ENCODE measurements around the gene ENTPD6. TPM values are rescaled to one million over a fixed set of nuclear protein-coding genes. Genes with fewer than 3 reads are reported as not detected.

ENTPD6 gene
- 10 to 100 TPM; 39.4 to 42.8 TPM for total RNA-seq

DNA sequence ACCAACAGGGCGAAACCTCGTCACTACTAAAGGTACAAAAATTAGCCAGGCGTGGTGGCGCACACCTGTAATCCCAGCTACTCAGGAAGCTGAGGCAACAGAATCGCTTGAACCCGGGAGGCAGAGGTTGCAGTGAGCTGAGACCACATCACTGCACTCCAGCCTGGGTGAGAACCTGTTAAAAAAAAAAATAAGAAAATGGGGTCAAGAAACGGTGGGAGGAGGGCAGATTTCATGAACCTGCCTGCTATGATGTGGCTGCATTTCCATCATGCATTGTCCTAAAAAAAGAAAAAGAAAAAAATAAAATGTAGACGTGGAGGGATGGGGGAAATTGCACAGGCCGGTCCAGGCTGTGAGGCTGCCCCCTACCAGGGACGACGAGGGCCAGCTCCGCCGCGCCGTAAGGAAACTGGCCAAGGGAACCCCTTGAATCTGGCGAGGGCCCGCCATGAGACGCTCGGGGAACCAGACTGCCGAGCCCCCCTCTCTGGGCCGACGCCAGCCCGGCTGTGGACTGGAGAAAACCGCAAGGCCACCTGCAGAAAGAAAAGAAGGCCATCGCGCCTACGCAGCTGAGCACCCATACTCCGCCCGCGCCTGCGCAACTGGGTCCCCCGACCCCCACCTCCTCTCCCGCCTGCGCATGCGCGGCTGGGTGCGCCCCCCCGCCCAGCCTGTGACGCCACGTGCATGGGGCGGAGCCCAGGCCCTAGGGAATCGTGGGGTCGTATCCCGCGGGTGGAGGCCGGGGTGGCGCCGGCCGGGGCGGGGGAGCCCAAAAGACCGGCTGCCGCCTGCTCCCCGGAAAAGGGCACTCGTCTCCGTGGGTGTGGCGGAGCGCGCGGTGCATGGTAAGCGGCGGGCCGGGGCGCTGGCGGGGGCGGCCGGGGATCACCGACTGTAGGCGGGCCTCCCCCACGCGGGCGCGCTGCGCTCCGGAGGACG lies at the start of gene ENTPD6:
TSS of gene ENTPD6 (plus strand) at position 699 of the 948 bp plus-strand sequence. CDS start 10,825 bp downstream, outside the sequence.
- no peaks in the 10 kb centered on the region for H3K27me3 Mint-ChIP-seq
- H3K4me3 Mint-ChIP-seq: peak within 1 kb of the TSS; percentile 89
- H3K27ac Mint-ChIP-seq: peak within 1 kb of the TSS; percentile 82
- peaks cover 2% of the 10 kb centered on the region for H3K36me3 Mint-ChIP-seq (ENCODE audit: low read depth)
- POLR2A ChIA-PET: interaction anchor here (0.8 to 2.3 kb wide), 4 partner anchors 9 to 55 kb away, joined by 3 to 15 read pairs (median 4); partner anchors contain the start of gene PYGB
- intact Hi-C loops (cut with micrococcal nuclease): loop anchor here (5.0 kb wide), 1 partner anchor 62 kb away; no protein-coding TSS in a partner anchor
- no peaks in the 10 kb centered on the region for H3K9me3 Mint-ChIP-seq
- TF ChIP-seq, protein P1, sequence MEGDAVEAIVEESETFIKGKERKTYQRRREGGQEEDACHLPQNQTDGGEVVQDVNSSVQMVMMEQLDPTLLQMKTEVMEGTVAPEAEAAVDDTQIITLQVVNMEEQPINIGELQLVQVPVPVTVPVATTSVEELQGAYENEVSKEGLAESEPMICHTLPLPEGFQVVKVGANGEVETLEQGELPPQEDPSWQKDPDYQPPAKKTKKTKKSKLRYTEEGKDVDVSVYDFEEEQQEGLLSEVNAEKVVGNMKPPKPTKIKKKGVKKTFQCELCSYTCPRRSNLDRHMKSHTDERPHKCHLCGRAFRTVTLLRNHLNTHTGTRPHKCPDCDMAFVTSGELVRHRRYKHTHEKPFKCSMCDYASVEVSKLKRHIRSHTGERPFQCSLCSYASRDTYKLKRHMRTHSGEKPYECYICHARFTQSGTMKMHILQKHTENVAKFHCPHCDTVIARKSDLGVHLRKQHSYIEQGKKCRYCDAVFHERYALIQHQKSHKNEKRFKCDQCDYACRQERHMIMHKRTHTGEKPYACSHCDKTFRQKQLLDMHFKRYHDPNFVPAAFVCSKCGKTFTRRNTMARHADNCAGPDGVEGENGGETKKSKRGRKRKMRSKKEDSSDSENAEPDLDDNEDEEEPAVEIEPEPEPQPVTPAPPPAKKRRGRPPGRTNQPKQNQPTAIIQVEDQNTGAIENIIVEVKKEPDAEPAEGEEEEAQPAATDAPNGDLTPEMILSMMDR (IDR thresholded peaks at IDR 0.05): no peak
- peak; percentile 86 for ATAC-seq
- DNase-seq: peak; percentile 92
- CTCF ChIA-PET: interaction anchor here (1.0 to 4.6 kb wide), 3 partner anchors 16 to 105 kb away, joined by 3 to 18 read pairs (median 5); no protein-coding TSS in a partner anchor
- H3K4me1 Mint-ChIP-seq (ENCODE audit: low read depth): peaks cover 32% of the 10 kb centered on the region

DNA sequence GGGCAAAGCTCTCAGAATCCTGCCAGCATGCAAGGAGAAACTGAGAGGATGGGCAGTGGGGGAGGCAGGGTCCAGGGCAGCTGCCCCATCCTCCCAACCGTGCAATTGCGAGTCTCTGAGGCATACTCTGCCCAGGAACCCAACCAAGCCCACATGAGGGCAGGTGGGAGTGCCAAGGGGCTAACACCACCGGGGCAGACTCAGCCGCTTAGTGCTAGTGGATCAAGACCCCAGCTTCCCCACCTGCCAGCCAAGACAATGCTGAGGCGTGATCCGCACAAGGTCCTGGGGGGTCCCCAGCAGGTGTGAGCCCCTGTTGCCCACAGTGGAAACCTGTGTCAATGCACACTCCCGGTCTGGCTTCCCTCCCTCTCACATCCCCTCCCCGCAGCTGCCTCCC lies 48.5 kb upstream of the ENTPD6 start:
- TF ChIP-seq, protein P1 (IDR thresholded peaks at IDR 0.05): no peak
- H3K9me3 Mint-ChIP-seq: no peaks in the 10 kb centered on the region
- ChIA-PET CTCF (no interaction called here), POLR2A (no interaction called here)
- intact Hi-C loops (cut with micrococcal nuclease): no loop called here
- no peak overlapping the region for H3K4me3 Mint-ChIP-seq
- peaks cover 6% of the 10 kb centered on the region for H3K27me3 Mint-ChIP-seq
- no peak overlapping the region for H3K27ac Mint-ChIP-seq
- no peak for DNase-seq
- no peaks in the 10 kb centered on the region for H3K36me3 Mint-ChIP-seq (ENCODE audit: low read depth)
- no peak for ATAC-seq
- H3K4me1 Mint-ChIP-seq (ENCODE audit: low read depth): peaks cover 4% of the 10 kb centered on the region

DNA sequence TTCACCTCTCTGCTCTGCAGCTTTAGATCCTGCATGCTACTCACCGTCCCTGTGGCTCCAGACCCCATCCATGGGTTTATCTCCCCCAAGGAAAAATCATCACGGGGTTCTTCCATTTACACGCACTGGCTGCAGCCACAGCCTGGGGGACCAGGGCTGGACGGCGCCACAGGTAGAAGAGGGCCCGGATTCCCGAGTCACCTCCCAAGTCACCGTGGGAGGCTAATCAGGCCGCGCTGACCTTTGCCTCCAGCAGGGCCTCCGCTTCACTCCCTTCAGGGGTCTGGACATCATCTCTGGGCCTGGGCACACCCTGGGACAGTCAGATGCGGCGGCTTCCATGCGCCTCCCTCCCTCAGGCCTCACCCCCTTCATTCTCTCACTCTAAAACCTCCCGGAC lies 47.8 kb upstream of the ENTPD6 start:
- H3K27ac Mint-ChIP-seq: no peak overlapping the region
- TF ChIP-seq, protein P1 (IDR thresholded peaks at IDR 0.05): no peak
- ChIA-PET CTCF (no interaction called here), POLR2A (no interaction called here)
- ATAC-seq (no peak), DNase-seq (no peak)
- intact Hi-C loops (cut with micrococcal nuclease): no loop called here
- peaks cover 6% of the 10 kb centered on the region for H3K27me3 Mint-ChIP-seq
- H3K4me1 Mint-ChIP-seq (ENCODE audit: low read depth): peaks cover 4% of the 10 kb centered on the region
- H3K4me3 Mint-ChIP-seq: no peak overlapping the region
- H3K9me3 Mint-ChIP-seq: no peaks in the 10 kb centered on the region
- H3K36me3 Mint-ChIP-seq (ENCODE audit: low read depth): no peaks in the 10 kb centered on the region

- POLR2A ChIA-PET: interaction anchor here (0.9 to 1.3 kb wide), 2 partner anchors 12 to 156 kb away, joined by 3 to 4 read pairs; no protein-coding TSS in a partner anchor
- intact Hi-C loops (cut with micrococcal nuclease): no loop called here
- Mint-ChIP-seq H3K27me3 (peaks cover 6% of the 10 kb centered on the region), H3K36me3 (ENCODE audit: low read depth) (no peaks in the 10 kb centered on the region), H3K9me3 (no peaks in the 10 kb centered on the region), H3K4me1 (ENCODE audit: low read depth) (peaks cover 4% of the 10 kb centered on the region), H3K27ac (peak overlapping the region; percentile 77), H3K4me3 (peak overlapping the region; percentile 66)
- TF ChIP-seq, protein P1 (IDR thresholded peaks at IDR 0.05): no peak
- DNase-seq (peak; percentile 74), ATAC-seq (peak; percentile 84)
- CTCF ChIA-PET: interaction anchor here (1.0 to 2.0 kb wide), 4 partner anchors 10 to 30 kb away, joined by 3 to 6 read pairs (median 4); no protein-coding TSS in a partner anchor
These were observed 47.1 kb upstream of the ENTPD6 start for GRCh38 chr20:25148181-25148981.

Measured in activated CD8-positive, alpha-beta T cell treated with anti-CD3 and anti-CD28 coated beads for 36 hours (primary cell).